Large intestine (tissue), 3 donors: ENCODE data around the gene C5orf34. TPM values are rescaled to one million over a fixed set of nuclear protein-coding genes. Genes with fewer than 3 reads are reported as not detected.
"Not testable (repeated sequence)": the region's sequence is repeated elsewhere in the genome, so short reads cannot be mapped to it uniquely, and the experiment has no call there.

Source experiments
- DNase-seq, 2 donors: peaks; one replicate each; pipeline versions ENCODE4 v3.0.0 to v3.0.0-alpha.2; 2013
- H3K27ac ChIP-seq: one replicate; pipeline ENCODE4 v1.5.1; 2013; ENCODE audit warnings: low read length
- H3K27me3 ChIP-seq: 2 replicates; pipeline ENCODE4 v1.6.1; 2013; ENCODE audit warnings: low read length; ENCODE audit not compliant: control insufficient read depth, insufficient read depth
- H3K36me3 ChIP-seq: 2 replicates; pipeline ENCODE4 v1.6.1; 2013; ENCODE audit warnings: low read length; ENCODE audit not compliant: control insufficient read depth, insufficient read depth
- H3K4me1 ChIP-seq: one replicate; pipeline ENCODE4 v1.6.1; 2013; ENCODE audit warnings: low read length; ENCODE audit not compliant: control insufficient read depth, insufficient read depth
- H3K4me3 ChIP-seq: one replicate; pipeline ENCODE4 v1.5.1; 2013; ENCODE audit warnings: low read length
- H3K9me3 ChIP-seq: one replicate; pipeline ENCODE4 v1.6.1; 2013; ENCODE audit warnings: mild to moderate bottlenecking, low read depth, low read length, moderate library complexity; ENCODE audit not compliant: control insufficient read depth
- WGBS: methylation state at CpG from one replicate; pipeline ENCODE4 v1.1.5; 2013; ENCODE audit warnings: low lambda C conversion rate; ENCODE audit not compliant: insufficient coverage; 5-methylcytosine and 5-hydroxymethylcytosine counted together
- polyA plus RNA-seq: library from polyadenylated mRNA; unstranded; fragments of 120-200 nt; gene quantifications from one replicate; pipeline ENCODE4 v1.2.1, GENCODE V29; 2013

C5orf34 gene
- polyA plus RNA-seq, 1 donor, result 3.0 TPM

- no CpG with 5 or more reads among the region's 2 CpGs for WGBS
- Histone ChIP-seq H3K4me1 (peaks cover 7% of the 10 kb centered on the region), H3K27me3 (no peaks in the 10 kb centered on the region), H3K36me3 (peaks cover 37% of the 10 kb centered on the region), H3K4me3 (no peak overlapping the region), H3K9me3 (no peaks in the 10 kb centered on the region), H3K27ac (no peak overlapping the region)
- no peak for DNase-seq
Observed at GRCh38 chr5:43553381-43553780, 38.4 kb upstream of the C5orf34 start.

GRCh38 chr5:43551731-43552130 lies 36.8 kb upstream of the C5orf34 start:
- Histone ChIP-seq H3K9me3 (no peaks in the 10 kb centered on the region), H3K36me3 (peaks cover 48% of the 10 kb centered on the region), H3K27ac (no peak overlapping the region), H3K4me3 (no peak overlapping the region), H3K4me1 (peaks cover 7% of the 10 kb centered on the region), H3K27me3 (no peaks in the 10 kb centered on the region)
- DNase-seq, result no peak
- 100% methylated on average over 1 of the region's 2 CpGs for WGBS

GRCh38 chr5:43549272-43549671 lies 34.3 kb upstream of the C5orf34 start:
- not testable (repeated sequence) for H3K27ac ChIP-seq, H3K27me3 ChIP-seq, H3K4me1 ChIP-seq, H3K9me3 ChIP-seq, H3K4me3 ChIP-seq, DNase-seq
- WGBS, result 100% methylated on average over 7 of the region's 8 CpGs
- peaks cover 67% of the 10 kb centered on the region for H3K36me3 ChIP-seq

- peaks cover 67% of the 10 kb centered on the region for H3K36me3 ChIP-seq
- no CpG with 5 or more reads among the region's 5 CpGs for WGBS
- H3K4me1 ChIP-seq, result no peaks in the 10 kb centered on the region
- no peaks in the 10 kb centered on the region for H3K9me3 ChIP-seq
- no peaks in the 10 kb centered on the region for H3K27me3 ChIP-seq
- no peak overlapping the region for H3K27ac ChIP-seq
- H3K4me3 ChIP-seq, result no peak overlapping the region
- DNase-seq, result no peak
Observed at GRCh38 chr5:43548358-43548757, 33.4 kb upstream of the C5orf34 start.

- no peaks in the 10 kb centered on the region for H3K9me3 ChIP-seq
- H3K27me3 ChIP-seq, result no peaks in the 10 kb centered on the region
- H3K4me1 ChIP-seq, result no peaks in the 10 kb centered on the region
- H3K4me3 ChIP-seq, result no peak overlapping the region
- no peak overlapping the region for H3K27ac ChIP-seq
- 100% methylated on average over 1 of the region's 2 CpGs for WGBS
- peaks cover 66% of the 10 kb centered on the region for H3K36me3 ChIP-seq
- DNase-seq, result no peak
Observed at GRCh38 chr5:43547532-43547931, 32.6 kb upstream of the C5orf34 start.

DNA sequence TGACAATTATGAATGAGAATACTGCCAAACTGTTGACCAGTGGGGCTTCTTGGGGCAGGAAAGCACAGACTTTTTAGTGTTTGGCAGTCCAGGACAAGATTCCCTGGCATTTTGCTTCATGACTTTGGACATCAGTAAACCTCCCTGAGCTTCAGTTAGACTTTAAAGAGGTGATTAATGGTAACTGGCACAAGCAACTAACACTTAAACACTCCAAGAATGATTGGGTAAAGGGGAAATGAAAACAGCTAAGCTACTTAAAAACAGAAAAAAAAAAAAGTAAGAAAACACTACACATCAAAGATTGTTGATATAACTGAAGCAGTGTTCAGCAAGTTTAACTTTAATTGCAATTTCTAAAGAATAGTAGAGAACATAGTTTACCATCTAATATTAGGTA lies 28.5 kb upstream of the C5orf34 start:
- Histone ChIP-seq H3K4me3 (no peak overlapping the region), H3K27ac (no peak overlapping the region), H3K9me3 (no peaks in the 10 kb centered on the region), H3K36me3 (peaks cover 70% of the 10 kb centered on the region), H3K4me1 (no peaks in the 10 kb centered on the region), H3K27me3 (no peaks in the 10 kb centered on the region)
- DNase-seq, result no peak

GRCh38 chr5:43540746-43541145 lies 25.8 kb upstream of the C5orf34 start:
- Histone ChIP-seq H3K36me3 (peaks cover 68% of the 10 kb centered on the region), H3K4me3 (no peak overlapping the region), H3K9me3 (no peaks in the 10 kb centered on the region), H3K4me1 (no peaks in the 10 kb centered on the region), H3K27ac (no peak overlapping the region), H3K27me3 (no peaks in the 10 kb centered on the region)
- WGBS, result 100% methylated on average over 1 of the region's 6 CpGs
- DNase-seq, result no peak

DNA sequence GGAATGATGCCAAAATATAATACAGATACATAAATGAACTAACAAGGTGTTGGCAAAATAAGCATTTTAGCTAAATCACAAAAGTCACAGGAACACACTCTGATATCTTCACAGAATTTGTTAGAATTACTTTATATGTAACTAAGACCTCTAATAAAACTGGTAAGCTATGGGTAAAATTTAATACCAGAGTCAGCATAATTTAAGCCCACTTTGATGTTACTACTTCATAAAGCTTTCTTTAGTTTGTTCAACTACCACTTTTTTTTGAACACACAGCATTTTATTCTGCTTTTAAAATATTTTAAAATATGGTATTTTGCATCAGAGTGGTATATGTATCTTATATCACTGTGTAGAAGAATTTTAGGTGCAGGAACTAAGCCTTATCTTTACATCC lies 22.0 kb upstream of the C5orf34 start:
- no peak for DNase-seq
- H3K27ac ChIP-seq, result no peak overlapping the region
- no peaks in the 10 kb centered on the region for H3K4me1 ChIP-seq
- no peak overlapping the region for H3K4me3 ChIP-seq
- H3K9me3 ChIP-seq, result no peaks in the 10 kb centered on the region
- no peaks in the 10 kb centered on the region for H3K27me3 ChIP-seq
- H3K36me3 ChIP-seq, result peaks cover 62% of the 10 kb centered on the region

DNA sequence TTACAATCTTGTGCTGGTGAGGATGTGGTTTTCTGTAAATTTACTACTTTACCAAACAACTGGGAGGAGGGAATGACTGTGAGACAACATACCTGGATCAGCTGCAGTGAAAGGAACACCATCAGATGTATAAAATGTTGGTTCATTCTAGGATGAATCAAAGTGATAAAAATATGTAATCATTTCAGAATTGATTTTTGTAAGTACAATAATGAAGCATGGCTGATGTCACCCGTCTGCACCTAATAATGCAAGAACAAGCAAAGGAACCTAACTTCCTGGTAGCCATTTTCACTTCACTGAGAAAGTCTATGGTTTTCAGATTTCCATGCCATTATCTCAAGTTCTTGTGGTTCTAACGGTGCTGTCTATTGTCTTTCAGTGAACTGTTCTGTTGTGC lies 18.7 kb upstream of the C5orf34 start:
- Histone ChIP-seq H3K27me3 (no peaks in the 10 kb centered on the region), H3K4me1 (no peaks in the 10 kb centered on the region), H3K27ac (no peak overlapping the region), H3K4me3 (no peak overlapping the region), H3K36me3 (peaks cover 59% of the 10 kb centered on the region), H3K9me3 (no peaks in the 10 kb centered on the region)
- 100% methylated on average over 1 of the region's 2 CpGs for WGBS
- DNase-seq, result no peak

DNA sequence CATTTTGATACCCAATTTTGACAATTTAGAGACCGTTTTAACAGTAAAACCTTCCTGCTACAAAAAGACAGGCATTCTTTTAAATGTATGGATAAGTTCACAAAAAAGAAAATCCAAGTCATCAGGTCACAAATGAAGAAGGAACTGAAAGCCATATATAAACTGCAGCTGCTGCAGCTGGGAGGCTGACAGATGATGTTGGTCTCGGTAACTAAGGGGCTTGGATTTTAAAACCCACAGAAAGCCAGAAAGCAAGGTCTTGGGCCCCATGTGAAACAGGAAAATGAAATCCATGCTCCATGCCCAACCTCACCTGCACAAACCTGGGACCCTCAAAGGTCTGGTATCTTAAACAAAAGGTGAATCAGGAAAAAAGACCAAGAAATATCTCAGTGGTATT lies 15.7 kb upstream of the C5orf34 start:
- H3K36me3 ChIP-seq, result peaks cover 53% of the 10 kb centered on the region
- no peak overlapping the region for H3K4me3 ChIP-seq
- H3K27me3 ChIP-seq, result no peaks in the 10 kb centered on the region
- H3K27ac ChIP-seq, result no peak overlapping the region
- H3K4me1 ChIP-seq, result no peaks in the 10 kb centered on the region
- H3K9me3 ChIP-seq, result no peaks in the 10 kb centered on the region
- no peak for DNase-seq
- no CpG with 5 or more reads among the region's 2 CpGs for WGBS

- Histone ChIP-seq H3K36me3 (peaks cover 17% of the 10 kb centered on the region), H3K4me3 (no peak overlapping the region), H3K9me3 (no peaks in the 10 kb centered on the region), H3K4me1 (no peaks in the 10 kb centered on the region), H3K27ac (no peak overlapping the region), H3K27me3 (no peaks in the 10 kb centered on the region)
- DNase-seq, result no peak
- no CpG with 5 or more reads among the region's 2 CpGs for WGBS
Observed at GRCh38 chr5:43523662-43524072, 8.7 kb upstream of the C5orf34 start.
